ENCODE results near the gene CD300C.

CD300C gene

DNA sequence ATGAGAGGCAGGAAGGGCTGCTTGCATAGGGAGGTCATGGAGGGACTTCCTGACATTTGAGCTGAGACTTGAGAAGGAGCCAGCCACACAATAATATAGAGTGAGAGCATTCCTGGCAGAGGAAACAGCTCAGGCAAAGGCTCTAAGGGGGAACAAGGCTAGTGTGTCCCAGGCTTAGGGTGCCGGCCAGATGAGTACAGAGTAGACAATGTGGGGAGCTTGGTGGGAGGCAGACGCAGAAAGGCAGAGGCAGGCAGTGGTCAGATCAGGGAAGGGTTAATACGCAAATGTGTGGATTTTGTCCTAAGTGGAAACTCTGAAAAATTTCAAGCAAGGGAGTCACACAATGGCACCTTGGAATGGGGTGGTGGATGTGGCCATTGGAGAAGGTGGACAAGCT is 45.9 kb downstream of the CD300C start:
- Mint-ChIP-seq H3K9me3 (no peaks in the 10 kb centered on the region), H3K4me1 (ENCODE audit: low read depth) (peaks cover 8% of the 10 kb centered on the region), H3K27ac (no peak overlapping the region), H3K27me3 (no peaks in the 10 kb centered on the region), H3K36me3 (ENCODE audit: low read depth) (no peaks in the 10 kb centered on the region), H3K4me3 (no peak overlapping the region)
- intact Hi-C loops (cut with micrococcal nuclease), result no loop called here

DNA sequence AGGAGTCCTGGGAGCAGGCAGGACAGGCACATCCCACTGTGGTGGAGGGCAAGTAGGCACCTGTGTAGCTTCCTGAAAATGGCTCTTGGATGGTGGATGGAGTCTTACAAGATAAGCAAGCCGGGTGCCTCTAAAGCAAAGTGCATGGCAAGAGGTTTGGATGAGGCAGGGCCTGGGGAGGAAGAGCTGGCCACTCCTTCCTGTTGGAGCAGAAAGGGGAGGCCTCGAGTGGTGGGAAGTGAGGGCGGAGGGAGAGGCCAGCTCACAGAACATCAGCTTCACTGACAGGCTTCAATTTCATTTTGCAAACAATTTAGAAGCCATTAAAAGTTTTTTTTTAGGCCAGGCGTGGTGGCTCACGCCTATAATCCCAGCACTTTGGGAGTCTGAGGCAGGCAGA is 48.4 kb downstream of the CD300C start:
- Mint-ChIP-seq H3K9me3 (no peaks in the 10 kb centered on the region), H3K27me3 (no peaks in the 10 kb centered on the region), H3K4me3 (no peak overlapping the region), H3K36me3 (ENCODE audit: low read depth) (no peaks in the 10 kb centered on the region), H3K4me1 (ENCODE audit: low read depth) (peaks cover 22% of the 10 kb centered on the region), H3K27ac (no peak overlapping the region)
- intact Hi-C loops (cut with micrococcal nuclease), result no loop called here

DNA sequence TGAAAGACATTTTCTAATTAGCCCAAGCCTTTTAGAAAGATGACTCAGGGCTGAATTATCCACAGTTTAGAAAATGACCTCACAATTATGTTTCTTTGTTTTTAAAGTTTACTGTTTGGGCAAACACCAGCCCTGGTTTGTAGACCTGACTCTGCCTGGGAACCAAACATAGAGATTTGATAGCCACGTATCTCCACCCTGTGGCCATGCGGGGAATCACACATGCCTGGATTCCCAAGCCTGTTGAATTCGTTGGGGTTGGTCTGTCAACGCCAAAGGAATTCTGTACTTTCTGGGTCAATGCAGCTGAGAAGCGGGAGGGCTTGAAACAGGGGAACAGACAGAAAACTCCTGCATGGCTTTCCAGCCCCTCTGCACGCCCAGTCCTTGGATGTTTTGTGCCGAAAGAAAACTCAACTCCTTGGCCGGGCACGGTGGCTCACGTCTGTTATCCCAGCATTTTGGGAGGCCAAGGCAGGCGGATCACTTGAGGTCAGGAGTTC is 52.5 kb downstream of the CD300C start:
- H3K27ac Mint-ChIP-seq, result no peak overlapping the region
- peaks cover 10% of the 10 kb centered on the region for H3K36me3 Mint-ChIP-seq (ENCODE audit: low read depth)
- intact Hi-C loops (cut with micrococcal nuclease), result loop anchor here (1.0 to 5.0 kb wide), 3 partner anchors 36 to 114 kb away; no protein-coding TSS in a partner anchor
- peaks cover 2% of the 10 kb centered on the region for H3K27me3 Mint-ChIP-seq
- peaks cover 57% of the 10 kb centered on the region for H3K4me1 Mint-ChIP-seq (ENCODE audit: low read depth)
- no peak overlapping the region for H3K4me3 Mint-ChIP-seq
- no peaks in the 10 kb centered on the region for H3K9me3 Mint-ChIP-seq

DNA sequence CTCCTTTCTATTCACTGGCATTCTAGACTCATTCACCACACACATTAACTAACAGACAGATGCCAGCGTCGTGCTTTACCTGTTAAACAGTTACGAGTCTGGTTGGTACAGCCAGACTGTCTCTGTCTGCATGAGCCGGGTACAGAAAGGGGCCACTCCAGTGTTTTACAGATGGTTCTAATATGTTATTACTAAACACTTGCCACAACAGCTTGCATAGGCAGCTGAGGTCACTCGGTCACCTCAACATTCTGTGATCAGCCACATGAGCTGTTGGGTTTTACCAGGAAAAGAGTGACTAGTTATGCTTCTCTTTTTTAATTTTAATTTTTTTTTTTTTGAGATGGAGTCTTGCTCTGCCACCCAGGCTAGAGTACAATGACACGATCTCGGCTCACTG is 54.3 kb downstream of the CD300C start:
- Mint-ChIP-seq H3K36me3 (ENCODE audit: low read depth) (peaks cover 22% of the 10 kb centered on the region), H3K27ac (peak overlapping the region; percentile 85), H3K4me1 (ENCODE audit: low read depth) (peaks cover 51% of the 10 kb centered on the region), H3K4me3 (peak overlapping the region; percentile 18), H3K27me3 (peaks cover 2% of the 10 kb centered on the region), H3K9me3 (no peaks in the 10 kb centered on the region)
- intact Hi-C loops (cut with micrococcal nuclease), result loop anchor here (2.0 to 5.0 kb wide), 2 partner anchors 25 to 34 kb away; partner anchors contain the start of gene CD300A
